AG10803 (cell line): ENCODE data around the gene FXN.

ENCODE experiments used
- DNase-seq: peaks from one replicate; pipeline ENCODE4 v3.0.0; 2010; ENCODE audit warnings: low read depth
- H3K4me3 ChIP-seq: 2 replicates; pipeline ENCODE4 v1.5.1; 2011; ENCODE audit warnings: mild to moderate bottlenecking, low read length, control low read depth
- TF ChIP-seq, protein P1 (sequence below): conservative IDR thresholded peaks from 2 replicates; pipeline ENCODE4 v1.5.1; 2011; ENCODE audit warnings: mild to moderate bottlenecking, low read length, control low read depth, inconsistent platforms

The FXN gene

DNA sequence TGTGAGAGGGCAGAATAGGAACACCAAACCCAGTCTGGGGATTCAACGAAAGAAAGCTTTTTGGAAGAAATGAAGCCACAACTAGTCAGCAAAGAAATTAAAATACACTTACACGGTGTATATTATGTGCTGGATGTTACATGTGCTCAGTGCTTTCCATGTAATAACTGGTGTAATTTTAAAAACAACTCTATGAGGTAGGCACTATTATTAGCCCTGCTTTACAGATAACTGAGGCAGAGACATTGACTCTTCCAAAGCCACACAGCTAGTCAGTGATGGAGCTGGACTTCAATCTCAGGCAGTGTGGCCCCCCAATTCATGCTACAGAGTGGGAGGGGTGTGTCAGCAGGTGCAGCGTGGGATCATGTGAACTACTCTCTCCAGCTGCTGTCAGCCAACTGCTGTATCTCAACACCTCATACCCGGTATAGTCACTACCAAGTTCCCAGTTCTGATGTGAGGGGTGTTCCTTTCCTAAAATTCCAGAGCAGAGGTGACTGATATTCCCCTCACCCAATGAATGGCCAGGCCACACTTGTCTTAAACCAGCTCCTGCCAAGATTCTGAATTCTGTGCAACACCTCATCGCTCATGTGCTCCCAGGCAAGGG is 104.7 kb downstream of the FXN start:
- TF ChIP-seq, protein P1, sequence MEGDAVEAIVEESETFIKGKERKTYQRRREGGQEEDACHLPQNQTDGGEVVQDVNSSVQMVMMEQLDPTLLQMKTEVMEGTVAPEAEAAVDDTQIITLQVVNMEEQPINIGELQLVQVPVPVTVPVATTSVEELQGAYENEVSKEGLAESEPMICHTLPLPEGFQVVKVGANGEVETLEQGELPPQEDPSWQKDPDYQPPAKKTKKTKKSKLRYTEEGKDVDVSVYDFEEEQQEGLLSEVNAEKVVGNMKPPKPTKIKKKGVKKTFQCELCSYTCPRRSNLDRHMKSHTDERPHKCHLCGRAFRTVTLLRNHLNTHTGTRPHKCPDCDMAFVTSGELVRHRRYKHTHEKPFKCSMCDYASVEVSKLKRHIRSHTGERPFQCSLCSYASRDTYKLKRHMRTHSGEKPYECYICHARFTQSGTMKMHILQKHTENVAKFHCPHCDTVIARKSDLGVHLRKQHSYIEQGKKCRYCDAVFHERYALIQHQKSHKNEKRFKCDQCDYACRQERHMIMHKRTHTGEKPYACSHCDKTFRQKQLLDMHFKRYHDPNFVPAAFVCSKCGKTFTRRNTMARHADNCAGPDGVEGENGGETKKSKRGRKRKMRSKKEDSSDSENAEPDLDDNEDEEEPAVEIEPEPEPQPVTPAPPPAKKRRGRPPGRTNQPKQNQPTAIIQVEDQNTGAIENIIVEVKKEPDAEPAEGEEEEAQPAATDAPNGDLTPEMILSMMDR: no peak

DNA sequence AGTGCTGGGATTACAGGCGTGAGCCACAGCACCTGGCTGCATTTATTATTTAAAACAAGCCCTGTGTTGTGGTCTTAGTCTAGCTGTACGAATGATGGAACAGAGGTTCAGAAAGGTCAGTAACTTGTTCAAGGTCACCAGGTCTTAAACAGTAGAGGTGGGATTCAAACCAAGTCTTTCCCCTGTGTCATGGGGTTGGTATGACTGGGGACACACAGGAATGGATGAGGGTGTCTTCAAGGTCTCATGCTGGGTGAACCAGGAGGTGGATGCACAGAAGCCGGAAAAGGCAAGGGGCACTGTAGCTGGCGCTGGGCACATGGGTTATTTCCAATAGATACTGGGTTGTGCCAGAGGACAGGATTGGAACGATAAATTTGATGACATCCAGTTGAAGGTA is 106.3 kb downstream of the FXN start:
- TF ChIP-seq, protein P1: no peak
- no peak for DNase-seq
- no peak overlapping the region for H3K4me3 ChIP-seq

More for the DNA sequence above, 104.7 kb downstream of the FXN start:
- H3K4me3 ChIP-seq: no peak overlapping the region
- DNase-seq: no peak

DNA sequence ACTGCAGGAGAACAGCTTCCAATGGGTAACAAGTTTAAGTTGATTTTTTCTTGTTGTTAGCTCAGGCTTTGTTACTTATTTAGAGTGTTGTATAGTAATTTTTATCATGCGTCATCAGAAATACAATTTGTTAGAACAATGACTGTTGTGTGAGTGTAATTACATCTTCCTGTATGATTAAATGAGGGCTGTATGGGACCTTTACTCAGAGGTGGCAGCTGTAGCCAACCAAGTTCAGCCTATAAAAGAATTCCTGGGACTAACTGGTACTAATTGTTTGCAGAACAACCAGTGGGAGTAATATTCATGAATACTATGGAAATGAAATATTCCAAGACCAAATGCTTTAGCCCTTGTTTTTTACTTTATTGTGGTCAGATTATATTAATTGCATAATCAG is 107.7 kb downstream of the FXN start:
- TF ChIP-seq, protein P1: no peak
- H3K4me3 ChIP-seq: no peak overlapping the region
- no peak for DNase-seq

DNA sequence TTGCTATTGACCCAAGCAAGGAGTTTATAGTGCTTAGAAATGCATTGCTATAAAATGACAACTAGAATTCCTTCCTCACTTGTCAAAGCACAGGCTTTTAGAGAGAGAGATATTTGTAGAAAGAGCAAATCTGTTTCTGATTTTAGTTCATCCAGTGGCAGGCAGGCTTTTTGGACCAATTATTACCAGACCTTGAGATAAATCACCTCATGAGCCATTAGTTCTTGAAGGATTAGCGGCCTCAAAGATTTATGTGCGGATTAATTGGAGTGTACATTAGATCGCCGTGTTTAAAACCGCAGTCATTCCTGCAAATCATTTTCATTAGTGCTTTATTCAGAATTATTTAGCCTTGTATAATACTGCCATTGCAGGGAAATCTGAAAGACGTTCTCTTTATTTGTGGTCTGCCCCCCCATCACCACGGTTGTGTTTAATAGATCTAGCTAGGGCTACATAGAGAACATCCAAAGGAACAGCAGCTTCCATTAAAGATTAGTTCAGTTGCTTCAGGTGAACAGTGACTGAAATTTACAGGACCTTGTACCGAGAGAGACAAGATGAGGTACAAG is 109.7 kb downstream of the FXN start:
- no peak overlapping the region for H3K4me3 ChIP-seq
- peak; percentile 89 for DNase-seq
- TF ChIP-seq, protein P1: no peak

DNA sequence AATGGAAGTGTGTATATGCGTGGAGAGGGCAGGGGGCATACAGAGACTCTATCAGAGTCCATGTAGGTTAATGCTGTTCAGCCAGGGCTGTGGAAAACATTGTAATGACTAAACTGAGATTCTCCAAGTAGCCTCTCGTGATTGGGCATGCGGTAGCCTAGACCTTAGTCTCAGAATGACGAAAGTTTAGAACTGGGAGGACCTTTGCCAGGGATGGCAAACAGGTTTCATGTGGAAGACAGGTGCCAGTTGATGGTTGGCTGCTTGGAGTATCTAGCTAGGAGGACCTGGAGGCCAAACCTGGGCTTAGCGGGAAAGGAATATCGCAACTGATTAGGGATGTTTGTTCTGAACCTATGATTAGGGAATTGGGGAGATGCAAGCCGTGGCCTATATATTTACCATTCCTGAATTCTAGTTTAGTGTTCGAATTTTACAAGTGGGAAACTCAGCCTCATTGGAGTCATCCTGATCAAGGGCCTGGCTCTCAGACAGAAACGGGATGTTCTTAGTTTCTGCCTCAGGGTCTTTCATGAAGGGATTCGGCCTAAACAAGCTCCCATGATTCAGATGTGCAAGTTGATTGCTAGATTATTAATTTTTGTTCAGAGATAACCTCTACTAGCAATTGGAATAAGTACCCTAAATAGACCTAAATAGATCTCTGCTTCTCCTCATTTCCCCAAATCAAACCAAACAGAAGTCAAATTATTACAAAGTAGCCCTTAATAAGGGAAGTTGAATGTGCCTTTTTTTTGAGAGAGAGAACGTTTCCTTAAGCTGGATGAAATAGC is 111.7 kb downstream of the FXN start:
- TF ChIP-seq, protein P1: no peak
- no peak overlapping the region for H3K4me3 ChIP-seq
- DNase-seq: no peak

DNA sequence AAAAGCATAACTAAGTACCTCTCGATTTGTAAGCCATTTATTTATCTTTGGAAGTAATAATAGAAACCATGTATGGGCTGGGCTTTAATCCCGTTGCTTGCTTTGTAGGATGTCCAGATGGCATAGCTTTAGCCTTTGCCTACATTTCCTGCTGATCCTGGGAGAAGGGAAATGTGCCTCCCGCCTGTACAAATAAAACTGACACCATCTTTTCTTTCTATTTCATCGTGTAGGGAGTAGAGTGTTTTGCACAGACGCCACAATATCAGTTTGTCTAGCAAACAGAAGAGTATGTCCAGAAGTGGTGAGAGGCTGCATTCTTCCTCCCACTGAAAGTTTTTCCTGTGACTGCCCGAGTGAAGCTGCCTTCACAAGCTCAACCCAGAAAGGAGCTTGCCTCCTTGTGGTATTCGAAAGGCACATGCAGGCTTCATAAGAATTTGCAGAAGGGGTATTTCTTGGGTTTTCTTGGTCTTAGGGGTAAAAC is 113.8 kb downstream of the FXN start:
- H3K4me3 ChIP-seq: no peak overlapping the region
- DNase-seq: peak; percentile 67
- TF ChIP-seq, protein P1: peak; percentile 51
